Neural progenitor cell (in vitro differentiated cells): Measurements from ENCODE around the gene UAP1L1. TPM values are rescaled to one million over a fixed set of nuclear protein-coding genes. Genes with fewer than 3 reads are reported as not detected.
A peak's percentile ranks its signal among the peaks of the same experiment; 100 is the strongest.

Source experiments
- DNase-seq: peaks from one replicate; pipeline ENCODE4 v3.0.0-alpha.2; 2016; ENCODE audit warnings: low spot score
- H2AFZ ChIP-seq: fragments of 200-600 bp; sonication (generic); replicated peaks from 2 replicates; pipeline ENCODE4 v1.6.1; 2016; ENCODE audit warnings: antibody characterized with exemption
- H3F3A ChIP-seq: fragments of 200-600 bp; sonication (generic); 2 replicates; pipeline ENCODE4 v1.6.1; 2016; ENCODE audit warnings: antibody characterized with exemption, low read depth
- H3K27ac ChIP-seq: fragments of 200-600 bp; sonication (generic); 2 replicates; pipeline ENCODE4 v1.5.1; 2016; ENCODE audit warnings: mild to moderate bottlenecking
- H3K27me3 ChIP-seq: fragments of 200-600 bp; sonication (generic); 2 replicates; pipeline ENCODE4 v1.6.1; 2016; ENCODE audit warnings: mild to moderate bottlenecking, moderate library complexity
- H3K36me3 ChIP-seq: fragments of 200-600 bp; sonication (generic); 2 replicates; pipeline ENCODE4 v1.5.1; 2016
- H3K4me1 ChIP-seq: fragments of 200-600 bp; sonication (generic); 2 replicates; pipeline ENCODE4 v1.6.1; 2016; ENCODE audit warnings: mixed run types
- H3K4me2 ChIP-seq: fragments of 200-600 bp; sonication (generic); 2 replicates; pipeline ENCODE4 v1.6.1; 2016
- H3K4me3 ChIP-seq: fragments of 200-600 bp; sonication (generic); 2 replicates; pipeline ENCODE4 v1.5.1; 2016
- H3K79me2 ChIP-seq: fragments of 200-600 bp; sonication (generic); 2 replicates; pipeline ENCODE4 v1.6.1; 2016; ENCODE audit warnings: low read depth
- H3K9ac ChIP-seq: fragments of 200-600 bp; sonication (generic); 2 replicates; pipeline ENCODE4 v1.6.1; 2016
- H3K9me3 ChIP-seq: fragments of 200-600 bp; sonication (generic); 2 replicates; pipeline ENCODE4 v1.5.1; 2016; ENCODE audit warnings: low read depth
- H4K20me1 ChIP-seq: fragments of 200-600 bp; sonication (generic); 2 replicates; pipeline ENCODE4 v1.6.1; 2016; ENCODE audit warnings: low read depth
- H3K27ac Mint-ChIP-seq: 3 replicates; pipeline ENCODE4 v1.8.0; 2021; ENCODE audit warnings: mixed read lengths
- H3K27me3 Mint-ChIP-seq: 2 replicates; pipeline ENCODE4 v1.8.0; 2022; ENCODE audit warnings: low read depth, mild to moderate bottlenecking, inconsistent platforms, moderate library complexity, mixed read lengths; ENCODE audit not compliant: insufficient read depth
- H3K36me3 Mint-ChIP-seq: 3 replicates; pipeline ENCODE4 v1.8.0; 2021; ENCODE audit warnings: mixed read lengths
- H3K4me1 Mint-ChIP-seq: 3 replicates; pipeline ENCODE4 v1.8.0; 2021; ENCODE audit warnings: mixed read lengths
- H3K4me3 Mint-ChIP-seq: 3 replicates; pipeline ENCODE4 v1.8.0; 2021; ENCODE audit warnings: mild to moderate bottlenecking, moderate library complexity, mixed read lengths
- H3K9me3 Mint-ChIP-seq: 3 replicates; pipeline ENCODE4 v1.8.0; 2020; ENCODE audit warnings: mixed read lengths
- EZH2 ChIP-seq: fragments of 200-600 bp; sonication (generic); IDR thresholded peaks from 2 replicates; pipeline ENCODE4 v1.6.1; 2017; ENCODE audit warnings: antibody characterized with exemption, mild to moderate bottlenecking, moderate library complexity
- EZH2phosphoT487 ChIP-seq: fragments of 200-600 bp; sonication (generic); IDR thresholded peaks from 2 replicates; pipeline ENCODE4 v1.6.1; 2017; ENCODE audit warnings: antibody characterized with exemption
- total RNA-seq: library from RNA; depleted of rRNA; stranded (reverse); fragments of >200 nt; gene quantifications from 2 replicates; pipeline ENCODE4 v1.2.3, GENCODE V29; 2015; ENCODE audit warnings: low replicate concordance
- TF ChIP-seq, protein P1 (sequence below): fragments of 200-600 bp; sonication (generic); IDR thresholded peaks from 2 replicates; pipeline ENCODE4 v1.5.1; 2017; ENCODE audit warnings: antibody characterized with exemption, mild to moderate bottlenecking

Gene UAP1L1
- total RNA-seq, 1 donor from 2014 or later, result 0.51 TPM

DNA sequence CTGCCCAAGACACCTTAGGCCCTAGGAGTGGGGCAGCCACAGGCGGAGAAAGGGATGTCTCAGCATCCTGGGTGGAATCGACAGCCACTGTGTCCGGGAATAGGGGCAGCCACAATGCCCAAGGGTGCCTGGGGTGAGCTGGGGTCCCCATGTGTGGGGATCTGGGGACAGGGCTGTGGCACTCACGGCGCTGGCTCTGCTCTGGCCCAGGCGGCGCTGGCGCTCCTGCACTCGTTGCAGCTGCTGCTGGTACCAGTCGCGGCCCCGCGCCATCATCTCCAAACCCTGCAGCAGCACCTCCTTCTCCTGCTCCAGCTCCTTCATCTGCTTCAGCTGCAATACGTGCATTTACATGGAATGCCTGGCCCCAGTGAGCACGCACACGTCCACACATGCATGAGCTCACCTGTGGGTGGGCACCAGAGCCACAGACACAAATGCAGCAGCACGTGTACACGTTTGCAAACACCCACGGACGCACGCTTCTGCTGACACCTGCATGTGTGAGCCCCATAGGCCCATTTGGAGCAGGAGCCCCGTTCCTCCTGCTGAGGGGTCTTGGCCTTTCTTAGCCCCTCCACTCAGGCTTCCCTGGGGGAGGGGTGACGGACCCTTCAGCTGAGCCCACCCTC lies 11.9 kb upstream of the UAP1L1 start:
- Histone ChIP-seq H2AFZ (no peak overlapping the region), H3K4me3 (no peak overlapping the region), H3K27ac (no peak overlapping the region), H3K9ac (no peak overlapping the region), H3K27me3 (peaks cover 22% of the 10 kb centered on the region), H4K20me1 (peaks cover 46% of the 10 kb centered on the region), H3F3A (peaks cover 10% of the 10 kb centered on the region), H3K9me3 (no peaks in the 10 kb centered on the region), H3K79me2 (no peaks in the 10 kb centered on the region), H3K4me2 (no peak overlapping the region), H3K4me1 (peaks cover 5% of the 10 kb centered on the region), H3K36me3 (no peaks in the 10 kb centered on the region)
- Mint-ChIP-seq H3K27ac (no peak overlapping the region), H3K4me3 (peak overlapping the region; percentile 66), H3K4me1 (peaks cover 4% of the 10 kb centered on the region), H3K27me3 (peaks cover 5% of the 10 kb centered on the region), H3K9me3 (no peaks in the 10 kb centered on the region), H3K36me3 (no peaks in the 10 kb centered on the region)
- DNase-seq, result no peak
- TF ChIP-seq, protein P1, sequence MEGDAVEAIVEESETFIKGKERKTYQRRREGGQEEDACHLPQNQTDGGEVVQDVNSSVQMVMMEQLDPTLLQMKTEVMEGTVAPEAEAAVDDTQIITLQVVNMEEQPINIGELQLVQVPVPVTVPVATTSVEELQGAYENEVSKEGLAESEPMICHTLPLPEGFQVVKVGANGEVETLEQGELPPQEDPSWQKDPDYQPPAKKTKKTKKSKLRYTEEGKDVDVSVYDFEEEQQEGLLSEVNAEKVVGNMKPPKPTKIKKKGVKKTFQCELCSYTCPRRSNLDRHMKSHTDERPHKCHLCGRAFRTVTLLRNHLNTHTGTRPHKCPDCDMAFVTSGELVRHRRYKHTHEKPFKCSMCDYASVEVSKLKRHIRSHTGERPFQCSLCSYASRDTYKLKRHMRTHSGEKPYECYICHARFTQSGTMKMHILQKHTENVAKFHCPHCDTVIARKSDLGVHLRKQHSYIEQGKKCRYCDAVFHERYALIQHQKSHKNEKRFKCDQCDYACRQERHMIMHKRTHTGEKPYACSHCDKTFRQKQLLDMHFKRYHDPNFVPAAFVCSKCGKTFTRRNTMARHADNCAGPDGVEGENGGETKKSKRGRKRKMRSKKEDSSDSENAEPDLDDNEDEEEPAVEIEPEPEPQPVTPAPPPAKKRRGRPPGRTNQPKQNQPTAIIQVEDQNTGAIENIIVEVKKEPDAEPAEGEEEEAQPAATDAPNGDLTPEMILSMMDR, result no peak
- TF ChIP-seq EZH2phosphoT487 (no peak), EZH2 (no peak)

GRCh38 chr9:137066096-137066861 lies 11.0 kb upstream of the UAP1L1 start:
- Histone ChIP-seq H4K20me1 (peaks cover 46% of the 10 kb centered on the region), H3K4me3 (no peak overlapping the region), H3K9ac (no peak overlapping the region), H3K9me3 (no peaks in the 10 kb centered on the region), H3K27ac (no peak overlapping the region), H3K36me3 (no peaks in the 10 kb centered on the region), H3K27me3 (peaks cover 22% of the 10 kb centered on the region), H3F3A (peaks cover 17% of the 10 kb centered on the region), H3K4me1 (peaks cover 11% of the 10 kb centered on the region), H3K4me2 (no peak overlapping the region), H2AFZ (no peak overlapping the region), H3K79me2 (no peaks in the 10 kb centered on the region)
- no peaks in the 10 kb centered on the region for H3K36me3 Mint-ChIP-seq
- no peak for DNase-seq
- H3K9me3 Mint-ChIP-seq, result no peaks in the 10 kb centered on the region
- no peak overlapping the region for H3K27ac Mint-ChIP-seq
- H3K4me1 Mint-ChIP-seq, result peaks cover 10% of the 10 kb centered on the region
- H3K4me3 Mint-ChIP-seq, result no peak overlapping the region
- H3K27me3 Mint-ChIP-seq, result peaks cover 7% of the 10 kb centered on the region
- TF ChIP-seq, protein P1, result no peak
- no peak for TF ChIP-seq EZH2
- no peak for TF ChIP-seq EZH2phosphoT487

DNA sequence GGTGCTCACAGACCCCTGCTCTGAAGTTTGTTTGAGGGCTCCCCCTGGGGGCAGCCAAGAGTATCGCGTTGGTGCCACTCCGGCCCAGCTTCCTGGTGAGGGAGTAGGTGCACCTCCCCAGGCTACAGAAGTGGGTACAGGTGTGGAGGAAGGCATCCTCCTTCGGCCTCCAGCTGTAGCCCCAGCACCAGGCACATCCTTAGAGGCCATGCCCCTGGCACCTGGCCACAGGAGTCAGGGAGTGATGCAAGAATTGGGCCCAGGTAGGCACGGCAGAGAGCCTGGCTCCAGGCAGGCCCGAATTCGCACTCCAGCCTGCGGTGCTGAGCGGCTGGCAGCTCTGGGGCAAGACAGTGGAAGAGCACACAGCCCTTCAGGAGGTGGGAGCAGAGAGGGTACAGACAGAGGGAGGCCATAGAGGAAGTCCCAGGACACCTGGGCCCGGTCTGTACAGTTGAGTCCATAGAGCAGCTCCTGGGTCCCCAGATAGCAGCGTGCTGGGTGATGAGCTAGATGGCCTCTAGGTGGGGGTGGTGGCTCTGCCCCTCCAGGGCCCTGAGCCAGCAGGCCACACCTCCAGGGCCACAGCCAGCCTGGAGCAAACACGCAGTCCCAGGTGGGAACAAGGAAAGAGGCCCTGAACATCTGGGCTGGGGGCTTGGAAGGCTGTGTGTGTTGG lies 9.3 kb upstream of the UAP1L1 start:
- no peak overlapping the region for H3K9ac ChIP-seq
- peak; percentile 82 for DNase-seq
- Mint-ChIP-seq H3K9me3 (no peaks in the 10 kb centered on the region), H3K4me3 (peak overlapping the region; percentile 54), H3K27ac (no peak overlapping the region), H3K4me1 (peaks cover 10% of the 10 kb centered on the region), H3K27me3 (peaks cover 6% of the 10 kb centered on the region), H3K36me3 (no peaks in the 10 kb centered on the region)
- no peak overlapping the region for H2AFZ ChIP-seq
- TF ChIP-seq, protein P1, result peak; percentile 62
- no peak for TF ChIP-seq EZH2phosphoT487
- H3K79me2 ChIP-seq, result no peaks in the 10 kb centered on the region
- no peak overlapping the region for H3K27ac ChIP-seq
- H3K4me2 ChIP-seq, result no peak overlapping the region
- peaks cover 22% of the 10 kb centered on the region for H3F3A ChIP-seq
- peaks cover 11% of the 10 kb centered on the region for H3K4me1 ChIP-seq
- H4K20me1 ChIP-seq, result peaks cover 46% of the 10 kb centered on the region
- no peak overlapping the region for H3K4me3 ChIP-seq
- peaks cover 28% of the 10 kb centered on the region for H3K27me3 ChIP-seq
- H3K36me3 ChIP-seq, result no peaks in the 10 kb centered on the region
- no peaks in the 10 kb centered on the region for H3K9me3 ChIP-seq
